Fibroblast of mammary gland (primary cell): ENCODE results near the gene SBK2.

Experiments used
- DNase-seq: peaks from one replicate; pipeline ENCODE4 v3.0.0-alpha.2; 2010; ENCODE audit warnings: low read depth
- H3K4me3 ChIP-seq: 2 replicates; pipeline ENCODE4 v1.5.1; 2011; ENCODE audit warnings: low read depth, mild to moderate bottlenecking, low read length, moderate library complexity; ENCODE audit not compliant: control insufficient read depth
- CTCF ChIP-seq: conservative IDR thresholded peaks from 2 replicates; pipeline ENCODE4 v1.5.1; 2011; ENCODE audit warnings: low read depth, low read length, inconsistent platforms; ENCODE audit not compliant: control insufficient read depth, insufficient read depth

SBK2 gene

GRCh38 chr19:55504981-55505380 is 32.0 kb downstream of the SBK2 start:
- no peak for DNase-seq
- no peak for TF ChIP-seq CTCF
- H3K4me3 ChIP-seq = no peak overlapping the region

GRCh38 chr19:55504252-55504603 is 32.7 kb downstream of the SBK2 start:
- H3K4me3 ChIP-seq = no peak overlapping the region
- no peak for DNase-seq
- no peak for TF ChIP-seq CTCF

GRCh38 chr19:55503502-55504251 is 33.3 kb downstream of the SBK2 start:
- DNase-seq = peak; percentile 88
- peak overlapping the region; percentile 40 for H3K4me3 ChIP-seq
- peak; percentile 73 for TF ChIP-seq CTCF

GRCh38 chr19:55503157-55503501 is 33.8 kb downstream of the SBK2 start:
- no peak for TF ChIP-seq CTCF
- H3K4me3 ChIP-seq = no peak overlapping the region
- no peak for DNase-seq

- DNase-seq = no peak
- H3K4me3 ChIP-seq = no peak overlapping the region
- TF ChIP-seq CTCF = no peak
These were observed 34.6 kb downstream of the SBK2 start for GRCh38 chr19:55502197-55502952.

- no peak for TF ChIP-seq CTCF
These were observed 36.5 kb downstream of the SBK2 start for GRCh38 chr19:55500368-55500952.

More at GRCh38 chr19:55500368-55500952, 36.5 kb downstream of the SBK2 start:
- no peak overlapping the region for H3K4me3 ChIP-seq
- no peak for DNase-seq
